ENCODE data around the gene NAT10.

Gene NAT10

GRCh38 chr11:34154059-34154875 lies 48.8 kb downstream of the NAT10 start:
- no peak for TF ChIP-seq BACH2 (CRISPR knock-in tag; IDR thresholded peaks at IDR 0.05; ENCODE audit: borderline replicate concordance)
- TF ChIP-seq, protein P1, sequence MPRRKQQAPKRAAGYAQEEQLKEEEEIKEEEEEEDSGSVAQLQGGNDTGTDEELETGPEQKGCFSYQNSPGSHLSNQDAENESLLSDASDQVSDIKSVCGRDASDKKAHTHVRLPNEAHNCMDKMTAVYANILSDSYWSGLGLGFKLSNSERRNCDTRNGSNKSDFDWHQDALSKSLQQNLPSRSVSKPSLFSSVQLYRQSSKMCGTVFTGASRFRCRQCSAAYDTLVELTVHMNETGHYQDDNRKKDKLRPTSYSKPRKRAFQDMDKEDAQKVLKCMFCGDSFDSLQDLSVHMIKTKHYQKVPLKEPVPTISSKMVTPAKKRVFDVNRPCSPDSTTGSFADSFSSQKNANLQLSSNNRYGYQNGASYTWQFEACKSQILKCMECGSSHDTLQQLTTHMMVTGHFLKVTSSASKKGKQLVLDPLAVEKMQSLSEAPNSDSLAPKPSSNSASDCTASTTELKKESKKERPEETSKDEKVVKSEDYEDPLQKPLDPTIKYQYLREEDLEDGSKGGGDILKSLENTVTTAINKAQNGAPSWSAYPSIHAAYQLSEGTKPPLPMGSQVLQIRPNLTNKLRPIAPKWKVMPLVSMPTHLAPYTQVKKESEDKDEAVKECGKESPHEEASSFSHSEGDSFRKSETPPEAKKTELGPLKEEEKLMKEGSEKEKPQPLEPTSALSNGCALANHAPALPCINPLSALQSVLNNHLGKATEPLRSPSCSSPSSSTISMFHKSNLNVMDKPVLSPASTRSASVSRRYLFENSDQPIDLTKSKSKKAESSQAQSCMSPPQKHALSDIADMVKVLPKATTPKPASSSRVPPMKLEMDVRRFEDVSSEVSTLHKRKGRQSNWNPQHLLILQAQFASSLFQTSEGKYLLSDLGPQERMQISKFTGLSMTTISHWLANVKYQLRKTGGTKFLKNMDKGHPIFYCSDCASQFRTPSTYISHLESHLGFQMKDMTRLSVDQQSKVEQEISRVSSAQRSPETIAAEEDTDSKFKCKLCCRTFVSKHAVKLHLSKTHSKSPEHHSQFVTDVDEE (CRISPR knock-in tag; IDR thresholded peaks at IDR 0.05), result no peak
- no peak for TF ChIP-seq ARNTL (CRISPR knock-in tag; IDR thresholded peaks at IDR 0.05; ENCODE audit: borderline replicate concordance, low read depth)
- TF ChIP-seq RARB (CRISPR knock-in tag; IDR thresholded peaks at IDR 0.05), result no peak
- ATAC-seq, result no peak

DNA sequence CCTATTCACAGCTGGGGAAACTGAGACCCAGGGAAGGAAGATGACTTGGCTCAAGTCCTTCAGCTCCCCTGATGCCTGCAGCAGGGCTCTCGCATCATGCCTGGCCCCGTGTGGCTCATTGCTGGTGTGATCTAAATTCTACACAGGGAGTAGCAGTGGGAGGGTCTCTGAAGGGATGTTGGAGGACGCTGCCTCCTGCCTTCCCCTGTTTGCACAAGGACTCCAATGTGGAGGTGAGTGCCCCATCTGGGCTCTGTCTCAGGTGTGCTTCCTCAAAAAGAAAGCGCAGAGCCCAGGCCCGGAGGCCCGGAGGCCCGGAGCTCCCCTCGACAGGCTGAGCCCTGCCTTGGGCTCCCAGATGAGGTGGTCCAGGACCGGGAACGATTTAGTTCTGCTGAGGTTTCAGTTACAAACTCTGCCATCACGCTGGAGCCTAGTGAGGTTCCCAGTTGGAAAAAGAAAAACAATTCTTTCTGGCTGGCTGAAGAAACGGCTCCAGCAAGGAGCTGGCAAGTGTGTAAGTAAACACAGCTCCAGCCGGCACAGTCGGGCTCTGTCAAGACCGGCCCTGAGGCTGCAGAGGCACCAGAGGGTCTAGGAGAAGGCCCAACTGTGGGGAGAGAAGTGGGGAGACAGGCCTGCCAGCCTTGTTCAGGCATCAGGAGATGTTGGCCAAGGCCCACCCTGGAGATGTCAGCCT lies 49.8 kb downstream of the NAT10 start:
- no peak for ATAC-seq
- TF ChIP-seq CSDC2 (CRISPR knock-in tag; IDR thresholded peaks at IDR 0.05) (no peak), GLIS3 (CRISPR knock-in tag; IDR thresholded peaks at IDR 0.05) (no peak), ZC3H10 (CRISPR knock-in tag; IDR thresholded peaks at IDR 0.05) (no peak), ZNF565 (CRISPR knock-in tag; conservative IDR thresholded peaks at IDR 0.05; ENCODE audit: low read depth) (no peak), ZNF8 (CRISPR knock-in tag; IDR thresholded peaks at IDR 0.05) (no peak), CREB5 (CRISPR knock-in tag; IDR thresholded peaks at IDR 0.05; ENCODE audit: low read depth) (no peak), ZNF70 (CRISPR knock-in tag; IDR thresholded peaks at IDR 0.05) (no peak), ISL1 (CRISPR knock-in tag; IDR thresholded peaks at IDR 0.05) (no peak), TCF4 (CRISPR knock-in tag; IDR thresholded peaks at IDR 0.05; ENCODE audit: borderline replicate concordance) (no peak), BACH2 (CRISPR knock-in tag; IDR thresholded peaks at IDR 0.05; ENCODE audit: borderline replicate concordance) (no peak), TOX (CRISPR knock-in tag; IDR thresholded peaks at IDR 0.05; ENCODE audit: borderline replicate concordance) (no peak), ZFP3 (CRISPR knock-in tag; IDR thresholded peaks at IDR 0.05) (no peak), ZFP30 (CRISPR knock-in tag; IDR thresholded peaks at IDR 0.05) (no peak)
- TF ChIP-seq, protein P1 (CRISPR knock-in tag; IDR thresholded peaks at IDR 0.05), result no peak

- no peak for TF ChIP-seq TOX (CRISPR knock-in tag; IDR thresholded peaks at IDR 0.05; ENCODE audit: borderline replicate concordance)
- no peak for TF ChIP-seq ZFP30 (CRISPR knock-in tag; IDR thresholded peaks at IDR 0.05)
- no peak for TF ChIP-seq CSDC2 (CRISPR knock-in tag; IDR thresholded peaks at IDR 0.05)
- TF ChIP-seq PPARA (CRISPR knock-in tag; IDR thresholded peaks at IDR 0.05; ENCODE audit: borderline replicate concordance), result no peak
- no peak for TF ChIP-seq ZNF8 (CRISPR knock-in tag; IDR thresholded peaks at IDR 0.05)
- no peak for TF ChIP-seq ZC3H10 (CRISPR knock-in tag; IDR thresholded peaks at IDR 0.05)
- no peak for TF ChIP-seq ISL1 (CRISPR knock-in tag; IDR thresholded peaks at IDR 0.05)
- no peak for TF ChIP-seq ARNTL (CRISPR knock-in tag; IDR thresholded peaks at IDR 0.05; ENCODE audit: borderline replicate concordance, low read depth)
- TF ChIP-seq, protein P2, sequence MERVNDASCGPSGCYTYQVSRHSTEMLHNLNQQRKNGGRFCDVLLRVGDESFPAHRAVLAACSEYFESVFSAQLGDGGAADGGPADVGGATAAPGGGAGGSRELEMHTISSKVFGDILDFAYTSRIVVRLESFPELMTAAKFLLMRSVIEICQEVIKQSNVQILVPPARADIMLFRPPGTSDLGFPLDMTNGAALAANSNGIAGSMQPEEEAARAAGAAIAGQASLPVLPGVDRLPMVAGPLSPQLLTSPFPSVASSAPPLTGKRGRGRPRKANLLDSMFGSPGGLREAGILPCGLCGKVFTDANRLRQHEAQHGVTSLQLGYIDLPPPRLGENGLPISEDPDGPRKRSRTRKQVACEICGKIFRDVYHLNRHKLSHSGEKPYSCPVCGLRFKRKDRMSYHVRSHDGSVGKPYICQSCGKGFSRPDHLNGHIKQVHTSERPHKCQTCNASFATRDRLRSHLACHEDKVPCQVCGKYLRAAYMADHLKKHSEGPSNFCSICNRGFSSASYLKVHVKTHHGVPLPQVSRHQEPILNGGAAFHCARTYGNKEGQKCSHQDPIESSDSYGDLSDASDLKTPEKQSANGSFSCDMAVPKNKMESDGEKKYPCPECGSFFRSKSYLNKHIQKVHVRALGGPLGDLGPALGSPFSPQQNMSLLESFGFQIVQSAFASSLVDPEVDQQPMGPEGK (CRISPR knock-in tag; IDR thresholded peaks at IDR 0.05; ENCODE audit: borderline replicate concordance), result no peak
- no peak for TF ChIP-seq OSR1 (CRISPR knock-in tag; IDR thresholded peaks at IDR 0.05)
- TF ChIP-seq GLIS3 (CRISPR knock-in tag; IDR thresholded peaks at IDR 0.05), result no peak
- no peak for TF ChIP-seq TCF4 (CRISPR knock-in tag; IDR thresholded peaks at IDR 0.05; ENCODE audit: borderline replicate concordance)
- TF ChIP-seq BACH2 (CRISPR knock-in tag; IDR thresholded peaks at IDR 0.05; ENCODE audit: borderline replicate concordance), result no peak
Measured at GRCh38 chr11:34155757-34156062, 50.3 kb downstream of the NAT10 start.

More at GRCh38 chr11:34155757-34156062, 50.3 kb downstream of the NAT10 start:
- ATAC-seq, result no peak
